Sigmoid colon (tissue), 3 donors: ENCODE measurements around the gene MPP3.

Experiments used
- POLR2A ChIP-seq, 2 donors: fragments of 450-650 bp; IDR thresholded peaks; one replicate each; pipeline ENCODE4 v1.6.1; 2016; ENCODE audit warnings: antibody characterized with exemption in 2 of 2, mild to moderate bottlenecking in 2 of 2, moderate library complexity in 2 of 2
- TF ChIP-seq, protein P1 (sequence below), 4 experiments: fragments of 450-650 bp in 3 of 4; fragments of 200-600 bp in 1 of 4; IDR thresholded peaks; one replicate each; pipeline ENCODE4 v1.5.1; 2016 to 2019; ENCODE audit warnings: antibody characterized with exemption in 4 of 4, mild to moderate bottlenecking in 3 of 4, moderate library complexity in 2 of 4

DNA sequence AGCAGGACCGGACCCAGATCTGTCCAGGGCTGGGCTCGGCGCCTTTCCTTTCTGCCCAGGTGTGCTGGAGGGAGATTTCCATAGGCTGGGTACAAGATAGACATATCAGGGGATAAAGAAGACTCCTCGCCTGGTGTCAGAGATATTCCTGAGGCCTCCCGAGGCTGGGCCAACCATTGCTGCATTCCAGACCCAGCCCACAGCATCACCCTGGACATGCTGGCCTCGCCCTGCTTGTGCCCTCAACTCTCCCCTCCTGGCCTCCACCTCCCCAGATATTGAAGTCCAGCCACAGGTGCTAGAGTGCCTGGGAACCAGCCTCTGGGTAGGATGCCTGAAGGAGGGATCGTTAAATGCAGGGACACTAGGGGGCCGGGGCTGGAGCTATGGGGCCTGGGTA lies 16.2 kb upstream of the MPP3 start:
- no peak for TF ChIP-seq POLR2A (IDR thresholded peaks at IDR 0.05)
- TF ChIP-seq, protein P1, sequence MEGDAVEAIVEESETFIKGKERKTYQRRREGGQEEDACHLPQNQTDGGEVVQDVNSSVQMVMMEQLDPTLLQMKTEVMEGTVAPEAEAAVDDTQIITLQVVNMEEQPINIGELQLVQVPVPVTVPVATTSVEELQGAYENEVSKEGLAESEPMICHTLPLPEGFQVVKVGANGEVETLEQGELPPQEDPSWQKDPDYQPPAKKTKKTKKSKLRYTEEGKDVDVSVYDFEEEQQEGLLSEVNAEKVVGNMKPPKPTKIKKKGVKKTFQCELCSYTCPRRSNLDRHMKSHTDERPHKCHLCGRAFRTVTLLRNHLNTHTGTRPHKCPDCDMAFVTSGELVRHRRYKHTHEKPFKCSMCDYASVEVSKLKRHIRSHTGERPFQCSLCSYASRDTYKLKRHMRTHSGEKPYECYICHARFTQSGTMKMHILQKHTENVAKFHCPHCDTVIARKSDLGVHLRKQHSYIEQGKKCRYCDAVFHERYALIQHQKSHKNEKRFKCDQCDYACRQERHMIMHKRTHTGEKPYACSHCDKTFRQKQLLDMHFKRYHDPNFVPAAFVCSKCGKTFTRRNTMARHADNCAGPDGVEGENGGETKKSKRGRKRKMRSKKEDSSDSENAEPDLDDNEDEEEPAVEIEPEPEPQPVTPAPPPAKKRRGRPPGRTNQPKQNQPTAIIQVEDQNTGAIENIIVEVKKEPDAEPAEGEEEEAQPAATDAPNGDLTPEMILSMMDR (IDR thresholded peaks at IDR 0.05): no peak
